Ammon's horn (tissue), 1 donor: Measurements from ENCODE around the gene C2orf49.
A peak's percentile ranks its signal among the peaks of the same experiment; 100 is the strongest.
"Not testable (repeated sequence)": the region's sequence is repeated elsewhere in the genome, so short reads cannot be mapped to it uniquely, and the experiment has no call there.

ENCODE experiments used
- DNase-seq: peaks from one replicate; pipeline ENCODE4 v3.0.0-alpha.2; 2016; ENCODE audit warnings: low spot score

The C2orf49 gene

DNA sequence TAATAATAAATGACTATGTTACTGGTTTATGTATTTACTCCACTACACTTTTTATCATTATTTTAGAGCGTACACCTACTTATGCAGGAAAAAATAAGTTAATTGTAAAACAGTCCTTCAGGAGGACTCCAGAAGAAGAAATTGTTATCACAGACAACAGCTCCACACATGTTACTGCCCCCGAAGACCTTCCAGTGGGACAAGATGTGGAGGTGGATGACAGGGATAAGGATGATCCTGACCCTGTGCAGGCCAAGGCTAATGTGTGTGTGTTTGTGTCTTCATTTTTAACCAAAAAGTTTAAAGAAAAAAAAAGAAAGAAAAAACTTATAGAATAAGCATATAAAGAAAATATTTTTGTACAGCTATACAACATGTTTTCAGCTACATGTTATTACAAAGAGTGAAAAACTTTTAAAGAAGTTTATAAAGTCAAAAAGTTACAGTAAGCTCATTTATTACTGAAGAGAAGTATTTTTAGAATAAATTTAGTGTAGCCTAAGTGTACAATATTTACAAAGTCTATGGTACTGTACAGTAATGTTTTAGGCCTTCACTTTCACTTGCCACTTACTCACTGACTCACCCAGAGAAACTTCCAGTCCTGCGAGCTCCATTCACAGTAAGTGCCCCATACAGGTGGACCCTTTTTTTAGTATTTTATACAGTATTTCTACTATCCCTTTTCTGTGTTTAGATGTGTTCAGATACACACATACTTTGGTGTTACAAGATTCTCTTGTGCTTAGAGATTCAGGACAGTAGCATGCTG is 15.3 kb upstream of the C2orf49 start:
- DNase-seq, result no peak

DNA sequence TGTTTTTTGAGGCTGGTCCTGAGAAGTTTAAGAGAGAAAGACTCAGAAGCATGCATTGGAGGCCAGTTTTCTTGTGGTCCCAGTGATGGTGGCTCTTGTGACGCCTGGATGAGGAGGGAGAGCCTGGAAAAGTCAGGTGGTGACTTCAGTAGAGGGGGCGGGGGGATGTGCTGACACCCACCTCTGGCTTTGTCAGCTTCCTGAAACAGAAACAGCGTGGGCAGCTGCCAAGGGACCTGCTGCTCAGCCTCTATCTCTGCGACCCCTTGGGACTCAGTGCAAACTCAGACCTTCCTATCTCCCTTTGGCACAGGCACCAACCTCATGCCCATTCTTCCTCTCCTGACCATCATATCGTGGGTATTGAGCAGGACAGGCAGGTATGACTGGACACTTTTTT is 14.2 kb upstream of the C2orf49 start:
- no peak for DNase-seq

DNA sequence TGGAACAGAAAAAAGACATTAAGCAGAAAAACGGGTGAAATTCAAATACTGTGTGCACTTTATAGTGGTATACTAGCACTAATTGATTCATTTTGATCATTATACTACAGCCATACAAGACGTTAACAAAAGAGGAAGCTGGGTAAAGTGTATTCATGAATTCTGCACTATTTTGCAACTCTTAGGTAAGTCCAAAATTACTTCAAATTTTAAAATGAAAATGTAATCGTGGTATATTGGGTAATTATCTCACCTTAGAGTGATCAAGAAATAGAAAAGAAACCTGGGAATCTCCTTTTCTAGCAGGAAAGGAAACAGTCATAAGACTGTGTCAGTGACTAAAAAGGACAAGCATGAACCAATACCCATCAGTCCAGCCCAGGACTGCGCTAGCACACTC is 13.2 kb upstream of the C2orf49 start:
- DNase-seq, result no peak

DNA sequence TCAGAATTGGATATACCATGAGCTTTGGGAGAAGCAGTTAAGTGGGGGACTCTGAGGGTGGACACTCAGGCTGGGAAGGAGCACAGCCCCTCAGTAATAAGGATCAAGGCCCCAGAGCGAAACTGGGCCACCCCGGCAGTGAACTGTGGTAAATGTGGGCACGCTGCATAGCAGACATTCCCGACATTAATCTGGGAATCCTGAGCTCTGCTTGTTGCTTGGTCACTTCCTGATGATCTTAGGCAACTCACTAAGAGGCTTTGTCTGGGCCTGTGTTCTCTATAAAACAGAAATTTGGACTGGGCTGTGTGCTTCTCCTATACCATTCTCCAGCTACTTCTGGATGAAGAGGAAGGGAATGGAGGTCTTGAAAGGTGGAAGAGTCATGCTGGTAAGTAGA is 12.6 kb upstream of the C2orf49 start:
- DNase-seq, result no peak

DNA sequence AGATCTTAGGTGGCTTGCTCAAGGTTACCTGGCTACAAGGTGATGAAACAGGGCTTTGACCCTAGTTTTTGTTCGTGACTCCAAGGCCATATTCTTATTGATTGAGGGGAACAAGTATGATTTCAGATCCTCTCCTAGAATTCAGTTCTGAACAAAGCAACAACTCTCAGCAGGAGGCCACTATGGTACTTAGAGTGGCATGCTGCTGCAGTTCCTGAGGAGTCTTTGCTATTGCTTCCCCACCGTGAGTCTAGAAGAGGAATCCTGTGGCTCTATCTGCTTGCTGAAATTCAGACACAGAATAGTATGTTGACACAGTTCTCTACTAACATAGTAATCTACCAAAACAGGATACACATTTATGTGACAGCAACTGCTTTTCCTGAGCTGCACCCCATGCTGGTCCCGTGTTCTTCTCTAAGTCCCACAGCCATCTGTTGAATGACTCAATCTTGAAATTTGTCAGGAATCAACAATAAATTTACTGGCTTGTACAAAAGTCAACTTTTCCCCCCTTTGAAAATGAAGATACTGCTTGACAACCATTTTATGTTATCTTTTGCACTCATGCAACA is 11.9 kb upstream of the C2orf49 start:
- peak; percentile 56 for DNase-seq

DNA sequence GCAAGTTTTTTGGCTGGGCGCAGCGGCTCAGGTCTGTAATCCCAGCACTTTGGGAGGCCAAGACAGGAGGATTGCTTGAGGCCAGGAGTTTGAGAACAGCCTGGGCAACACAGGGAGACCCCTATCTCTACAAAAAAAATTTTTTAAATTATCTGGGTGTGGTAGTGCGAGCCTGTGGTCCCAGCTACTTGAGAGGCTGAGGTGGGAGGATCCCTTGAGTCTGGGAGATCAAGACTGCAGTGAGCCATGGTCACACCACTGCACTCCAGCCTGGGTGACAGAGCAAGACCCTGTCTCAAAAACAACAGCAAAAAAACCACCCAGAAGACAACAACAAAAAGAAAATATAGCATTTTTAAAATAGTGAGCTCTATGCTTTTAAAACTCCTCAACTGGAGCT is 10.1 kb upstream of the C2orf49 start:
- DNase-seq, result not testable (repeated sequence)

DNA sequence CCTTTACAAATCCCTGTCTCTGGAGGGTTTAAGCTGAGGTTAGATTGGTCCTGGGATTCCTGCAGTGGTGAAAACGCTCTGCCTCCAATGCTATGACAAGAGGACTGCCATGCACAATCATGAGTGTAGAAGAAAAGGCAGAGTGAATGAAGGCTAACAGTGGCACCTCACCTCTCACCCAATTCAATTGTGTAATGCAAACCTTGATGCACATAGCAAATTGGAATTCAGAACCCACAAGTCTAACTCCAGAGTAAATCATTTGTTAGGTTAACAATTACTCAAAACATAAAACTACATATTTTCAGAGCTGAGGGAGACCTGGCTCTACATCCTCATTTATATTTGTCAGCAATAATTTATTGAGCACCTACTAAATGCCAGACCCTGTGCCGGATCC is 9.7 kb upstream of the C2orf49 start:
- no peak for DNase-seq

DNA sequence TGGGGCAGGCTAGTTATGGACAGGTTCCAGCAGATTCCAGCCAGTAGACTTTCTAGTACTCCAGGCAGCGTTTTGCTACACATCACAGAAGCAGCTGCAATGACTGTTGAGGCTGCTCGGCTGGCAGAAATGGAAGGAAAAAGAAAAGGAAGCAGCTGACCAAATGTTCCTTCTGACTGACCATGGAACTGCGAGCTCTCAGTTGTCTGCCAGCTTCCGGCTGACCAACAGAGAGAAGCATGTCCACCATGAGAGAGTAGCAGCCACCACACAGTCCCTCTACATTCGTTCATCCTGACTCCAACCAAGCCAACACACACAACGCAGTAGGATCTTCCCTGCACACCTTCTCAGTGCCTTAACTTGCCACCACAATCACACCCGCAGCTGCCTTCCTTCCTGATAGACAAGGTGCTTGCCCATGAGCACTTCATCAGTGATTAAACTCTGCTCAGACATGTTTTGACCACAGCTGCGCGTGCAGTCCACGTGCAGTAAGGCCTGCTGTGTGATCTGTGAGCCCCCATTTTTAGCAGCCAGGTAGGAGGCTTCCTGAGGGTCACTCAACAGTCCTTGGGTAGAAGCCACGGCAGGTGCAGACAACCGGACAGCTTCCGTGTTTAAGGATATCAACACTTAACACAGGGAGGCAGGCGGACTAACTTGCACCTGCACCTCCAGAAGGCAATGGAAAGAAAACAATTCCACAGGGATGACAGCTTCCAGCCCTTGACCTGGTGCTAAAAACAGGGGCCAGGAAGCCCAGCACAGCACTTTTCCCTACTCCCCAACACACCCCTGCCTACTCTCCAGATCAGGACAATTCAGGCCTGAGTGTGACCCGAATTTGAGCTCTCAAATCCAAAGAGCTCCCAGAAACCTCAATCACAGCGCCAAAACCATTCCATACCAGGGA is 8.8 kb upstream of the C2orf49 start:
- DNase-seq, result peak; percentile 61

DNA sequence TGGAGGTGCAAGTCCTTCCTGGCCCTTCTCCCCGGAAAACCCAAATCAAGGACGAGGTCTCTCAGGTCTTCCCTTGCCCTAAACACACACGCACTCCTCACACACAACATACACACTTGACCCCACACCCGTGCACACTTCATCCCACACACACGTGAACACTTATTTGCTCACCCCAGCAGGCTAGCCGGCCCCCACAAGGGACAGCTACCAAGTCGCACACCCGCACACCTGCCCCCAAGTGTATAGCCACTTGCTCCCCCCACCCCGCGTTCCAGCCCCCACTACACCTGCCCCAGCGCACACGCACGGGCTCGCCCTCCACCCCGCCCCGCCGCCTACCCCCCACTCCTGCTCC is 8.2 kb upstream of the C2orf49 start:
- DNase-seq, result peak; percentile 25

DNA sequence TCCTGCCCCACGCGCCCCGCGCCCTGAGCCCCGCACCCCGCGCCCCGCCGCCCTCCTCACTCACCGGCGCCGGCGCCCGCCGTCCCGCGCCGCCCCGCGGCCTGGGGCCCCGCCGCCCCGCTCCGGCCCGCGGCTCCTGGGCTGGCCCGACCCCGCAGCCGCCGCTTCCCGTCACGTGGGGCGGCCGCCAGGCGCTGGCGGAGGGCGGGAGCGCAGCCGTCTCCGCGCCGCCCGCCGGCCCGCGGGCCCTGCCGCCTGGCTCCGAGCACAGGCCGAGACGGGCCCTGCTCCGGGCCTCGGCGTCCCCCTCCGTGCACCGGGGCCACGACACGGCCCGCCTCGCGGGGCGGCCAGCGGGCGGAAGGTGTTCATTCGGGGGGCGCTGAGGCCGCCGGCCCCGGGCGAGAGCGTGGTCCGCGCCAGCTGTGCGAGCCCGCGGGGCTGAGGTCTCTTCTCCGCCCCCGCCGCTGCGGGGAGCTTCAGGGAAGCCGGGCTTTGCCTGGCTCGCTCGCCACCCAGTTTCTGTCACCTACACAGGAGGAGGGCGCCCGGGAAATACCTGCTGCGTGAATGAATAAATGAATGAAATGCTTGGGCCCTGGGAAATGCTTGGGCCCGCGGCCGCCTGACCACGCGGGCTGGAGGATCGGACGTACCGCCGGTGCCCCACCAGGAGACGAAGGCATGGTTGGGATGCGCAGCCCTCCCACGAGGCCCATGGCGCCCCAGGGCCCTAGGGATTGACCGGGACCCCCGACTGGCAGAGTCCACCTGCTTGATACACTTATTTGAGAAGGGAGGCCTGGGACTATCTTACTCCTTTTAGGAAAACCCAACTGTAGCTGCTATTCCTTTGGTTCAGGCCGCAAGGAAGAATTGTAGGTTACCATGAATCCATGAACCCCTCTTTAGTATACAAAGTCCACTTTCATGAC is 7.5 kb upstream of the C2orf49 start, which contains the start of gene TGFBRAP1:
Gene TGFBRAP1 (minus strand): TSS at position 175 of the 935 bp plus-strand sequence. CDS start 21,434 bp downstream, outside the sequence.
- peak; percentile 56 for DNase-seq

DNA sequence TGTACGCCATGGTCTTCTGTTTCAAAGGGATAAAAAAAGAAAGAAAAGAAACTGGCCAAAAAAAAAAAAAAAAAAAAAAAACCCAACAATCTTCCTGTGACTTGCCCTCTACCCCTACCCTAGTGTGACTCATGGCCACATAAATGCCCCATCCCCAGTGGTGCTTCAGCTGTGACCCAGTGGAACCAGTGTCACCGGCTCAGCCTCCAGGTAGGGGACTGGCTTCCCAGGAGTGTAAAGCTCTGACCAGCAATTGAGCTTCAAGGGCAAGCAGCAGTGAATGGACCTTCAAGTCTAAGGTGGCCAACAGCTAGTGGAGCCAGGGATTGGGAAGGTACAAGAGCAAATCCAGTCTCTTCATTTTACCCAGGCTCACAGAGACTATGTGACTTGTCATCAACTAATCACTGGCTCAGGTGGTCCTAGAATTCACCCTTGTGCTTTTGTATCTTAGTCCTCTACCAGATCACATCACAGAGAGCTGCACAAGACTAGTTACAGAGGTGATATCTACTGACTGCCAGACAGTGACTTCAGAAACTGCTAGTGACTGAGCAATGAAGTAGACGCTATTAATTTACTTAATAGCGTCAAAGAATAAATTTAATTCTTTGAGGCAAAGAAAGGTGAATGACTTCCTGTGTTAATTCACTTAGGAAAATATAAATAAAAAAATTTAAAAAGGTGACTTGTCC is 6.5 kb upstream of the C2orf49 start:
- no peak for DNase-seq

DNA sequence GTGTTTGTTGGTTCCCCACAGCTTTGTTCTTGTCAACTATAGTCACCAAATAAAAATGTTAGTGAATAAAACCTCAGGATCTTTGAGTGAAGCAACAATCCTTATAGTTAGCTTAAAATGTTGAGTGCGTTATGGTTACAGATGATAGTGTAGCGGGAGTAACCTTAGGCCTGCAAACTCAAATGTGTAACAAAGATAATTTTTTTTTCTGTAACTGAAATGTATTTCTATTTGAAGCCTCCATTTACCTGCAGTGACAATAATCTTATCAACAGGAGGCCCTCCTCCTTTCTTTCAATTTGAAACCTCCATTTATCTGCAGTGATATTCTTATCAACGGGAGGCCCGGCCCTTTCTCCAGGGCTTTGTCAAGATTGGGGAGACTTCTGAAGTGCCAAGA is 3.1 kb upstream of the C2orf49 start:
- DNase-seq, result no peak

DNA sequence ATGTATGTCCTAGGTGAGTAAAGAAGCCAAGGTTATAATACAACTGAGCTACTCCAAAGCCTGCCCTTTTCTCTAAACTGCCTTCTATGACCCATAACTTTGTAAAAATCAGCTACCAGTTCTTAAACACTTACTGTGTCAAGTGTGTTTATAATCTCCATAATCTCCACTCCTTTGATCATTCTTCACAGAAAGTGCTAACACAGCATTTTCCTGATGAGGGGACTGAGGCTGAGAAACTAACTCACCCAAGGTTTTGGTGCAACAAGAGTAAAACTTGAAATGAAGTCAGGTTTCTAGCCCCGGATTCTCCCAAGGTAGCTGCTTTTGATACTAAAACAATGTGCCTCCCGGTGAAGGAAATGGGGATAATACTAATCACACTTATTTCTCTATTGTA is 1.9 kb upstream of the C2orf49 start:
- no peak for DNase-seq

DNA sequence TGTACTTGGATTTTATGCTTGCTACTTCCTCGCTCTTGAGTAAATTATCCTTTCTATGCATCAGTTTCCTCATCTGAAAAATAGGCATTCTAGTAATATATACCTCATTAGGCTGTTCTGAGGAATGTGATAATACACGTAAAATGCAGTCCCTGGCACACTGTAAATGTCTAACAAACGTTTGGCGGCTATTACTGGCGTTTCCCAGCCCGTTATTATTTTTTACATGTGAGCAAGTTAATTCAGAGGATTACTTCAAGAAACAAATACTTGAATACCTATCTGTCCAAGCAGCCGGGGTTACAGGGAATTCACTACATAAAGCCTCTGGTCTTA is 586 bp upstream of the C2orf49 start:
- DNase-seq, result no peak

DNA sequence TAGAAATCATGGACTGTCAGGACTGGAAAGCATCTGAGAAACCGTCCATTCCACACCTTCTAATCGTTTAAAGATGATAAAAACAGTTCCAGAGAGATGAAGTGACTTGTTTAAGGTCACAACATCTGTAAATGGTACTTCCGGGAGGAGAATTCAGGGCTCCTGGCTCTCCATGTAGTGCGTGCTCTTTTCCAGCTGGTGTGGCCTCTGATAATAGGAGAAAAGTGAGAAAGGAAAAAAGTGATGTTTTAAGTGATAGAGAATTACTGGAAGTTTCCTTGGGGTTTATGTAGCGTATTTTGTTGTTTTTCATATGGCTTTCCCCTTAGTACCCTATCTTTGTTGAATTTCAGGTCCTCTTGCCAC is 663 bp downstream of the C2orf49 start:
- no peak for DNase-seq

DNA sequence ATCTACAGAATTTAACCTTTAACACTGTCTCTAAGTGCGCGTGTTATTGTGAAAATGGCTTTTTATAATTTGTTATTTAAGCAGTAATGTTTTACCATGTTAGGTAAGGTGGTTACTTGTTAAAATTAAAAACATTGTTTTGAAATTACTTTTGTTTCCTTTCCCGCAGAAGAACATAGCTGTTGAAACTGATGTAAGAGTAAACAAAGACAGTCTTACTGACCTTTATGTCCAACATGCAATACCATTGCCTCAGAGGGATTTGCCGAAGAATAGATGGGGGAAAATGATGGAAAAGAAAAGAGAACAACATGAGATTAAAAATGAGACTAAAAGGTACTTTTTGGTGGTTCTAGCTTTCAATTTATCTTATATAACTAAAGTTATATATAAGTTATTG is 2.1 kb downstream of the C2orf49 start:
- no peak for DNase-seq

DNA sequence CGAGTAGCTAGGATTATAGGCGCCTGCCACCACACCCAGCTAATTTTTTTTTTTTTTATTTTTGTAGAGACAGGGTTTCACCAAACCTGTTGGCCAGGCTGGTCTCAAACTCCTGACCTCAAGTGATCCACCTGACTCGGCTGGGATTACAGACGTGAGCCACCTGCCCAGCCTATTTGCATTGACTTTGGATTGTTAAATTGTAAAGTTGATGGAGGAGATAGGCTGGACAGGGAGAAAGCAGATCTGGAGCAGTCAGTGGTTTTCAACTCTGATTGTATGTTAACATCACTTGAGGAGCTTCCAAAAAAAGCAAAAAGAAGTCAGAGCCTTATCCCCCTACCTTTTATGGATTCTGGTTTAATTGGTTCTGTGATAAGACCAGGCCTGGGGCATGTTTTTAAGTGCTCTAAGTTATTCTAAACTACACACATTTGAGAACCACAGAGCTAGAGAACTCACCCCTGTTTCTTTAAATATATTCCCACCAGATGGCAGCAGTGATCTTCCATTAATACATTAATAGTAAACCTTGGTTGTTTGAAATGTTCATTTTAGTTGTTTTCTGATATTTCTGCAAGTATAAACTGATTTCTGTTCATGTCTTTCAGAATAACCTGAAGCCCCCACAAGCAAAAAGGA is 7.5 kb downstream of the C2orf49 start:
- DNase-seq, result no peak

DNA sequence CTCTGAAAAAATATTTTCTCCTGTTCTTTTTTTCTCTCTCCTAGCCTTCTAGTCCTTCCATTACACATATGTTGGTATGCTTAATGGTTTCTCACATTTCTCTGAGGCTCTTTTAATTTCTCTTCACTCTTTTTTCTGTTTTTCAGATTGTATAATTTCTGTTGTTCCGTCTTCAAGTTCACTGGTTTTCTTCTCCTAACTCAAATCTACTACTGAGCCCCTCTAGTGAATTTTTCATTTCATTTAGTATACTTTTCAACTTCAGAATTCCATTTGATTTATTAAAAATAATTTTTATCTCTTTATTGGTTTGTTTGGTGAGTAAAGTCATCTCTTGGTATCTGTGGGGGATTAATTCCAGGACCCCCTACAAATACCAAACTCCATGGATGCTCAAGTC is 19.8 kb downstream of the C2orf49 start:
- DNase-seq, result no peak

DNA sequence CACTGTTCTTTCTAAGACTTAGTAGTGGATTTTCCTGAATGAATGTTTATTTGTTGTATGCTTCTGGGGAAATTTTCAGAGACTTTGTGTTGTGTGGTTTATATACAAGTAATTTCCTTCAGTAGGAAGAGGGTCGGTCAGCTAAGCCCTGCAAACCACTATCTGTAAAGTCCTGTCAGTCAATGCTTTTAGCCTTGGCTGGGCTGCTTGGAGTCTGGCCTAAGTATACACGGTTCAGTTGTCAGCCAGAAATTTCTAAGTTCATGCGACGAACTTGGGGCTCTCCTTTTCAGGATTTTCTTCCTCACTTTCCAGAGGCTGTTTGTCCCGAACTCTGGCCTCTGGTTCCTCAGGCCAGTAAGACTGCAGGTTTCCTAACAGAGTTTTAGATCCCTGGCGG is 21.3 kb downstream of the C2orf49 start:
- no peak for DNase-seq

DNA sequence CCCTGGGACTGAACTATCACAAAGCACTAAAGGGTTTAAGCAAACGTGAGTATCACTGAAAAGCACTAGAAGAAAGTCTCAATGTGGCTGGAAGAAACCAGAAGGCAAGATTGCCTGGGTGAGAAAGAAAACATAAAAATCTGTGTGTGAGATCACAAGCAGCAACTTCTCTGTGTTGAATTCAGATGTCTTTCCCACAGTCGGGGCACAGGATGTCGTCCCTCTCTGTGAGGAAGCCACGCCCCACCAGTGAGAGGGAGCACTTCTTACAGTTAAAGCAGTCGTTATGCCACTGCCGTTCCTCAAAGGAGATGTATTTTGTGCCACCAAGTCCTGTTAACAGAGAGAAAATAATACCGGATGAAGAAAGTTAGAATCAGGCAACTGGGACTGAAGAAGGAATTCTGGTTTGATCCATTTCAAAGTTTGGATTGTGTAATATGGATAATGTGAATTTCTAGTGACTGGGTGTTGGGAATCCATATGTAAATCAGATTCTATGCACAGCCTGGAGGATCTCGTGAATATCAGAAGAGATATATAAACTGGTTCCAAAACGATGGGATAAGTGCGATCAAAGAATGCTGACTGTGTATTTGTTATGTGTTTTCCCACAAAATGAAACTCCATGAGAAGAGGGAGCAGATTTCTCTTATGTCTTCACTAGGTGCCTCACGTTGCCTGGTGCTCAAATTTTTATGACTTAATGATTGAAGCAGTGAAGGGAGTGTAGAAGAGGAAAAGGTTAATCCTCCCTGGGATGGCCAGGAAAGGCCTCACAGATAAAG is 24.0 kb downstream of the C2orf49 start:
- no peak for DNase-seq
